GM23248 (cell line): ENCODE data around the gene SLFN12L. TPM values are rescaled to one million over a fixed set of nuclear protein-coding genes. Genes with fewer than 3 reads are reported as not detected.
"Not testable (repeated sequence)": the region's sequence is repeated elsewhere in the genome, so short reads cannot be mapped to it uniquely, and the experiment has no call there.

Experiments used
- DNase-seq: peaks from one replicate; pipeline ENCODE4 v3.0.0-alpha.2; 2015
- H2AFZ ChIP-seq: fragments of 200-600 bp; sonication (generic); 2 replicates; pipeline ENCODE4 v1.6.1; 2016; ENCODE audit warnings: antibody characterized with exemption
- H3F3A ChIP-seq: fragments of 200-600 bp; sonication (generic); 2 replicates; pipeline ENCODE4 v1.6.1; 2016; ENCODE audit warnings: mild to moderate bottlenecking, antibody characterized with exemption, mixed run types; ENCODE audit not compliant: insufficient read depth
- H3K27ac ChIP-seq: fragments of 200-600 bp; sonication (generic); 2 replicates; pipeline ENCODE4 v1.5.1; 2016; ENCODE audit warnings: mild to moderate bottlenecking
- H3K27me3 ChIP-seq: fragments of 200-600 bp; sonication (generic); replicated peaks from 2 replicates; pipeline ENCODE4 v1.6.1; 2016; ENCODE audit warnings: mild to moderate bottlenecking; ENCODE audit not compliant: insufficient read depth
- H3K36me3 ChIP-seq: fragments of 200-600 bp; sonication (generic); 2 replicates; pipeline ENCODE4 v1.6.1; 2016; ENCODE audit warnings: low read depth, mild to moderate bottlenecking
- H3K4me1 ChIP-seq: fragments of 200-600 bp; sonication (generic); 2 replicates; pipeline ENCODE4 v1.6.1; 2016; ENCODE audit warnings: mild to moderate bottlenecking; ENCODE audit not compliant: insufficient read depth
- H3K4me2 ChIP-seq: fragments of 200-600 bp; sonication (generic); one replicate; pipeline ENCODE4 v1.6.1; 2016; ENCODE audit warnings: mild to moderate bottlenecking; ENCODE audit not compliant: unreplicated experiment
- H3K4me3 ChIP-seq: fragments of 200-600 bp; sonication (generic); 2 replicates; pipeline ENCODE4 v1.5.1; 2016; ENCODE audit warnings: mild to moderate bottlenecking
- H3K79me2 ChIP-seq: fragments of 200-600 bp; sonication (generic); 2 replicates; pipeline ENCODE4 v1.6.1; 2016; ENCODE audit warnings: mild to moderate bottlenecking; ENCODE audit not compliant: insufficient read depth
- H3K9ac ChIP-seq: fragments of 200-600 bp; sonication (generic); 2 replicates; pipeline ENCODE4 v1.6.1; 2016; ENCODE audit warnings: mild to moderate bottlenecking
- H3K9me2 ChIP-seq: fragments of 200-600 bp; sonication (generic); 2 replicates; pipeline ENCODE4 v1.6.1; 2016; ENCODE audit warnings: mixed run types, mild to moderate bottlenecking, moderate library complexity; ENCODE audit not compliant: insufficient read depth
- H3K9me3 ChIP-seq: fragments of 200-600 bp; sonication (generic); one replicate; pipeline ENCODE4 v1.6.1; 2017; ENCODE audit warnings: low read depth
- H4K20me1 ChIP-seq: fragments of 200-600 bp; sonication (generic); 2 replicates; pipeline ENCODE4 v1.6.0; 2016; ENCODE audit not compliant: insufficient read depth
- EZH2 ChIP-seq: fragments of 200-600 bp; sonication (generic); IDR thresholded peaks from 2 replicates; pipeline ENCODE4 v1.6.1; 2018; ENCODE audit warnings: antibody characterized with exemption, mild to moderate bottlenecking; ENCODE audit not compliant: insufficient read depth, poor library complexity, severe bottlenecking
- EZH2phosphoT487 ChIP-seq: fragments of 200-600 bp; sonication (generic); IDR thresholded peaks from 2 replicates; pipeline ENCODE4 v1.6.1; 2018; ENCODE audit warnings: antibody characterized with exemption, moderate library complexity, mild to moderate bottlenecking, low read depth; ENCODE audit not compliant: insufficient read depth
- WGBS, 2 experiments: methylation state at CpG; one replicate each; pipeline ENCODE4 v1.1.6; 2015 to 2017; ENCODE audit warnings: low lambda C conversion rate in 2 of 2, low coverage in 1 of 2; ENCODE audit errors: missing lambda C conversion rate in 2 of 2; 5-methylcytosine and 5-hydroxymethylcytosine counted together
- in situ Hi-C: fragments of 300-500 bp; cut with MboI; formaldehyde crosslinking; loops from 2 replicates; pipeline ENCODE4 v1.15.0; 2020
- polyA plus RNA-seq: library from polyadenylated mRNA; unstranded; fragments of >200 nt; fragmentation: Nextera tagmentation; extraction: Ambion mirVana; gene quantifications from 2 replicates; pipeline ENCODE4 v1.2.1, GENCODE V29; 2016
- total RNA-seq: library from RNA; depleted of rRNA; stranded (reverse); fragments of >200 nt; shearing (Covaris generic); gene quantifications from 2 replicates; pipeline ENCODE4 v1.2.3, GENCODE V29; 2014

SLFN12L gene
- total and polyA plus RNA-seq, 2 experiments from 2014 or later: 0.11 TPM; not detected in 1

- H2AFZ ChIP-seq: no peak overlapping the region
- TF ChIP-seq EZH2 (no peak), EZH2phosphoT487 (no peak)
Observed at GRCh38 chr17:35477248-35477647, 60.2 kb downstream of the SLFN12L start.

GRCh38 chr17:35476283-35476820, 61.1 kb downstream of the SLFN12L start:
- DNase-seq: no peak
- no peaks in the 10 kb centered on the region for H3K4me1 ChIP-seq
- H4K20me1 ChIP-seq: no peaks in the 10 kb centered on the region
- H3F3A ChIP-seq: no peaks in the 10 kb centered on the region
- in situ Hi-C loops: no loop called here
- no peaks in the 10 kb centered on the region for H3K9me3 ChIP-seq
- H2AFZ ChIP-seq: no peak overlapping the region
- no peaks in the 10 kb centered on the region for H3K79me2 ChIP-seq
- no peaks in the 10 kb centered on the region for H3K9me2 ChIP-seq
- H3K27ac ChIP-seq: no peak overlapping the region
- WGBS, 2 experiments: 43 to 48% methylated on average over 2 of the region's 2 CpGs
- no peak for TF ChIP-seq EZH2
- no peak for TF ChIP-seq EZH2phosphoT487
- no peak overlapping the region for H3K9ac ChIP-seq
- H3K36me3 ChIP-seq: no peaks in the 10 kb centered on the region
- H3K27me3 ChIP-seq: peaks cover 36% of the 10 kb centered on the region
- no peak overlapping the region for H3K4me3 ChIP-seq
- H3K4me2 ChIP-seq: no peak overlapping the region

More at GRCh38 chr17:35477248-35477647, 60.2 kb downstream of the SLFN12L start:
- no peaks in the 10 kb centered on the region for H3K9me2 ChIP-seq
- H3K9me3 ChIP-seq: no peaks in the 10 kb centered on the region
- no peak for DNase-seq
- H4K20me1 ChIP-seq: no peaks in the 10 kb centered on the region
- H3K9ac ChIP-seq: no peak overlapping the region
- no peak overlapping the region for H3K4me3 ChIP-seq
- no peak overlapping the region for H3K27ac ChIP-seq
- no peaks in the 10 kb centered on the region for H3F3A ChIP-seq
- H3K4me2 ChIP-seq: no peak overlapping the region
- H3K27me3 ChIP-seq: peaks cover 36% of the 10 kb centered on the region
- no peaks in the 10 kb centered on the region for H3K4me1 ChIP-seq
- no peaks in the 10 kb centered on the region for H3K36me3 ChIP-seq
- 39 to 47% methylated on average over 5 of the region's 5 CpGs for WGBS, 2 experiments
- H3K79me2 ChIP-seq: no peaks in the 10 kb centered on the region
- in situ Hi-C loops: no loop called here

GRCh38 chr17:35468475-35468874, 69.0 kb downstream of the SLFN12L start:
- peaks cover 6% of the 10 kb centered on the region for H3K27me3 ChIP-seq
- in situ Hi-C loops: no loop called here
- H3K9me2 ChIP-seq: no peaks in the 10 kb centered on the region
- no peaks in the 10 kb centered on the region for H3K4me1 ChIP-seq
- H3K79me2 ChIP-seq: no peaks in the 10 kb centered on the region
- WGBS, 2 experiments: 42 to 51% methylated on average over 4 of the region's 4 CpGs
- H3K27ac ChIP-seq: no peak overlapping the region
- no peak for DNase-seq
- TF ChIP-seq EZH2phosphoT487: no peak
- TF ChIP-seq EZH2: no peak
- no peak overlapping the region for H3K9ac ChIP-seq
- H3K36me3 ChIP-seq: no peaks in the 10 kb centered on the region
- no peak overlapping the region for H2AFZ ChIP-seq
- H3K9me3 ChIP-seq: no peaks in the 10 kb centered on the region
- H3K4me3 ChIP-seq: no peak overlapping the region
- no peak overlapping the region for H3K4me2 ChIP-seq
- H4K20me1 ChIP-seq: no peaks in the 10 kb centered on the region
- no peaks in the 10 kb centered on the region for H3F3A ChIP-seq

GRCh38 chr17:35467824-35468223, 69.7 kb downstream of the SLFN12L start:
- TF ChIP-seq EZH2phosphoT487 (no peak), EZH2 (no peak)
- 56 to 58% methylated on average over 4 of the region's 4 CpGs for WGBS, 2 experiments
- no peak overlapping the region for H3K4me3 ChIP-seq
- no peak overlapping the region for H3K9ac ChIP-seq
- DNase-seq: no peak
- in situ Hi-C loops: no loop called here
- H4K20me1 ChIP-seq: no peaks in the 10 kb centered on the region
- no peaks in the 10 kb centered on the region for H3F3A ChIP-seq
- no peaks in the 10 kb centered on the region for H3K4me1 ChIP-seq
- no peaks in the 10 kb centered on the region for H3K79me2 ChIP-seq
- no peak overlapping the region for H3K4me2 ChIP-seq
- H3K9me2 ChIP-seq: no peaks in the 10 kb centered on the region
- no peaks in the 10 kb centered on the region for H3K9me3 ChIP-seq
- peaks cover 13% of the 10 kb centered on the region for H3K27me3 ChIP-seq
- H2AFZ ChIP-seq: no peak overlapping the region
- H3K36me3 ChIP-seq: no peaks in the 10 kb centered on the region
- H3K27ac ChIP-seq: no peak overlapping the region

GRCh38 chr17:35460354-35460851, 77.1 kb downstream of the SLFN12L start:
- DNase-seq: no peak
- Histone ChIP-seq H3F3A (no peaks in the 10 kb centered on the region), H4K20me1 (no peaks in the 10 kb centered on the region), H3K4me2 (no peak overlapping the region), H3K79me2 (no peaks in the 10 kb centered on the region), H3K4me1 (no peaks in the 10 kb centered on the region), H3K36me3 (no peaks in the 10 kb centered on the region), H3K9me2 (no peaks in the 10 kb centered on the region), H2AFZ (no peak overlapping the region), H3K27ac (no peak overlapping the region), H3K27me3 (peaks cover 67% of the 10 kb centered on the region), H3K4me3 (no peak overlapping the region), H3K9me3 (no peaks in the 10 kb centered on the region), H3K9ac (no peak overlapping the region)
- 16 to 24% methylated on average over 39 to 43 of the region's 44 CpGs for WGBS, 2 experiments
- TF ChIP-seq EZH2: no peak
- no peak for TF ChIP-seq EZH2phosphoT487
- in situ Hi-C loops: no loop called here

- H3K4me2 ChIP-seq, H2AFZ ChIP-seq, H3K36me3 ChIP-seq, H3K4me3 ChIP-seq, H3K9me3 ChIP-seq, H3F3A ChIP-seq, H3K27ac ChIP-seq, in situ Hi-C loops, DNase-seq, H3K4me1 ChIP-seq, H4K20me1 ChIP-seq, H3K9ac ChIP-seq, H3K9me2 ChIP-seq, H3K79me2 ChIP-seq: not testable (repeated sequence)
- WGBS, 2 experiments: 50% methylated on average over 5 of the region's 5 CpGs
- H3K27me3 ChIP-seq: peaks cover 59% of the 10 kb centered on the region
Observed at GRCh38 chr17:35454035-35454434, 83.4 kb downstream of the SLFN12L start.
